Common myeloid progenitor, CD34-positive (primary cell): ENCODE measurements around the gene VAMP1.

Source experiments
- CTCF ChIA-PET: fragments of 350-600 bp; sonication (Branson Sonifier 250); formaldehyde crosslinking; loops from one replicate; lab custom pipeline; 2021; ENCODE audit warnings: antibody characterized with exemption; lab: Charles Lee
- POLR2A ChIA-PET: fragments of 350-600 bp; sonication (Branson Sonifier 250); formaldehyde crosslinking; loops from one replicate; lab custom pipeline; 2021; ENCODE audit warnings: antibody characterized with exemption; lab: Charles Lee
- DNase-seq, 3 donors: peaks; one replicate each; pipeline versions ENCODE4 v3.0.0 to v3.0.0-alpha.2; 2013
- H3K27ac ChIP-seq, 2 experiments: 1 replicate in 1 of 2; 2 replicates in 1 of 2; pipeline ENCODE4 v1.7.0; 2013; ENCODE audit warnings: inconsistent platforms in 2 of 2, low read length in 2 of 2, mild to moderate bottlenecking in 2 of 2, low read depth in 1 of 2, moderate library complexity in 1 of 2; ENCODE audit not compliant: severe bottlenecking in 2 of 2, insufficient read depth in 1 of 2, poor library complexity in 1 of 2
- H3K27me3 ChIP-seq, 5 experiments: replicated peaks in 2 of 5; 1 replicate in 3 of 5; 2 replicates in 2 of 5; pipeline versions ENCODE4 v1.6.1 to v1.7.0; 2013; ENCODE audit warnings: low read length in 4 of 5, mild to moderate bottlenecking in 2 of 5, moderate library complexity in 2 of 5, inconsistent platforms in 1 of 5; ENCODE audit not compliant: insufficient read depth in 5 of 5, control insufficient read depth in 4 of 5
- H3K36me3 ChIP-seq, 4 experiments: 1 replicate in 2 of 4; 2 replicates in 2 of 4; pipeline versions ENCODE4 v1.6.1 to v1.7.0; 2013; ENCODE audit warnings: low read length in 3 of 4, control low read depth in 1 of 4, mild to moderate bottlenecking in 1 of 4; ENCODE audit not compliant: control insufficient read depth in 4 of 4, insufficient read depth in 4 of 4
- H3K4me1 ChIP-seq, 4 experiments: 1 replicate in 3 of 4; 2 replicates in 1 of 4; pipeline versions ENCODE4 v1.6.1 to v1.7.1; 2013; ENCODE audit warnings: low read length in 3 of 4, mild to moderate bottlenecking in 3 of 4, control low read depth in 1 of 4, inconsistent platforms in 1 of 4, moderate library complexity in 1 of 4; ENCODE audit not compliant: control insufficient read depth in 4 of 4, insufficient read depth in 4 of 4; ENCODE audit errors: control extremely low read depth in 1 of 4
- H3K4me3 ChIP-seq, 7 experiments: 1 replicate in 4 of 7; 2 replicates in 3 of 7; pipeline versions ENCODE4 v1.5.1 to v1.7.0; 2013; ENCODE audit warnings: mild to moderate bottlenecking in 7 of 7, low read length in 6 of 7, moderate library complexity in 6 of 7, inconsistent platforms in 2 of 7, low read depth in 2 of 7, control low read depth in 1 of 7; ENCODE audit not compliant: insufficient read depth in 4 of 7, control insufficient read depth in 1 of 7; ENCODE audit errors: extremely low read depth in 1 of 7
- H3K9me3 ChIP-seq, 5 experiments: 1 replicate in 4 of 5; 2 replicates in 1 of 5; pipeline versions ENCODE4 v1.6.1 to v1.7.1; 2013; ENCODE audit warnings: low read length in 4 of 5, mild to moderate bottlenecking in 2 of 5, inconsistent platforms in 1 of 5, low read depth in 1 of 5, moderate library complexity in 1 of 5; ENCODE audit not compliant: control insufficient read depth in 4 of 5, insufficient read depth in 2 of 5; ENCODE audit errors: control extremely low read depth in 1 of 5
- WGBS: methylation state at CpG from one replicate; pipeline ENCODE4 v1.1.5; 2013; ENCODE audit not compliant: insufficient coverage; 5-methylcytosine and 5-hydroxymethylcytosine counted together

VAMP1 gene

GRCh38 chr12:6452944-6453630, 17.4 kb downstream of the VAMP1 start:
- Histone ChIP-seq H3K36me3 (peaks cover 11 to 32% (median 28%) of the 10 kb centered on the region in 4 experiments), H3K27me3 (no peaks in the 10 kb centered on the region), H3K4me3 (peak overlapping the region; percentile 10 to 98 (median 93)), H3K9me3 (no peaks in the 10 kb centered on the region), H3K27ac (peak overlapping the region; percentile 84 to 95), H3K4me1 (peaks cover 5 to 37% (median 29%) of the 10 kb centered on the region in 4 experiments)
- 64% methylated on average over 17 of the region's 17 CpGs for WGBS
- ChIA-PET CTCF (interaction anchor here (1.5 to 3.2 kb wide), 6 partner anchors 9 to 126 kb away, joined by 4 to 34 read pairs (median 16); no protein-coding TSS in a partner anchor), POLR2A (interaction anchor here (0.9 kb wide), 1 partner anchor 10 kb away, joined by 4 read pairs; no protein-coding TSS in a partner anchor)
- DNase-seq, result no peak

DNA sequence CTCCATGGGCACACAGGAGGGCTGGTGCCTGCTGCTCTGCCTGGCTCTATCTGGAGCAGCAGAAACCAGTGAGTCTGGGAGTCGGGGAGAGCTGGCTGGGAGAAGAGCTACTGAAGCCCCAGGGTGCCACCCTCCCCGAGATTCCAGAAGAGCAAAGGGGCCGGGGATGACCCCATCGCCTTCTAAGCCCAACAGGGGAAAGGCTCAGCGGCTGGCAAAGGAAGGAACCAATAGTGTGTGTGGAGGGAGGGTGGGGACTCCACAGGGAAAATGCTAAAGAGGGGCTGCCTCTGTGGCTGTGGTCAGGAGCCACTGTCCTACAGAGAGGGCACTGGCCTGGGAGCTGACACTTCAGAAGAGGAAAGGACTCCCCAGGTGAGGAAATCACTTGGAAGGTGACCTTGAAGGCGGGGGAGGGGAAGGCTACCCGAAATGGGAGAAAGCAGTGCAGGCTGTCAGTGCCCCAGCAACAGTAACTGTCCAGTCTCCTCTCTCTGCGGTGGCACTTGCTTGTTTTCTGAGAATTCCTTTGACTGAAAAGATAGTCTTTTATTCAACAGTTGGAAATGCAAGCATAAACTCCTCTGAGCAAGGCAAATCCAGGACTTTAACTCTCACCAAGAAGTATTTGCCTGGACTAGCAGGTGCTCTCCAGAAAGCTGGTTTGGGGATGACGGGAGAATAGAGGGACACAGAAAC, 18.1 kb downstream of the VAMP1 start:
- H3K27ac ChIP-seq, result peak overlapping the region; percentile 84 to 95
- H3K4me3 ChIP-seq, result peak overlapping the region; percentile 64 to 98 (median 93)
- H3K36me3 ChIP-seq, result peaks cover 7 to 31% (median 23%) of the 10 kb centered on the region in 4 experiments
- H3K27me3 ChIP-seq, result no peaks in the 10 kb centered on the region
- ChIA-PET CTCF (interaction anchor here (1.5 to 3.2 kb wide), 6 partner anchors 10 to 126 kb away, joined by 4 to 34 read pairs (median 17); no protein-coding TSS in a partner anchor), POLR2A (interaction anchor here (0.9 to 1.7 kb wide), 3 partner anchors 9 to 80 kb away, joined by 3 to 15 read pairs (median 4); no protein-coding TSS in a partner anchor)
- peaks cover 5 to 37% (median 29%) of the 10 kb centered on the region in 4 experiments for H3K4me1 ChIP-seq
- H3K9me3 ChIP-seq, result no peaks in the 10 kb centered on the region
- DNase-seq, result no peak
- 11% methylated on average over 8 of the region's 9 CpGs for WGBS

- Histone ChIP-seq H3K36me3 (peaks cover 4 to 28% (median 18%) of the 10 kb centered on the region in 4 experiments), H3K27ac (peak within 1 kb of the TSS; percentile 84 to 95), H3K27me3 (no peaks in the 10 kb centered on the region), H3K9me3 (no peaks in the 10 kb centered on the region), H3K4me3 (peak within 1 kb of the TSS; percentile 64 to 98 (median 93)), H3K4me1 (peaks cover 5 to 31% (median 28%) of the 10 kb centered on the region in 4 experiments)
- ChIA-PET CTCF (interaction anchor here (1.2 to 3.2 kb wide), 7 partner anchors 10 to 27 kb away, joined by 3 to 34 read pairs (median 10); partner anchors contain the start of gene VAMP1), POLR2A (interaction anchor here (0.6 to 1.7 kb wide), 5 partner anchors 8 to 81 kb away, joined by 3 to 15 read pairs (median 3); no protein-coding TSS in a partner anchor)
- WGBS, result 0% methylated on average over 22 of the region's 27 CpGs
- peak; percentile 78 to 92 (median 89) for DNase-seq
Measured at GRCh38 chr12:6451348-6452244, 18.9 kb downstream of the VAMP1 start, which contains the start of gene TAPBPL. Gene TAPBPL (plus strand): TSS chr12:6452042. CDS start chr12:6452249, 207 bp downstream.

DNA sequence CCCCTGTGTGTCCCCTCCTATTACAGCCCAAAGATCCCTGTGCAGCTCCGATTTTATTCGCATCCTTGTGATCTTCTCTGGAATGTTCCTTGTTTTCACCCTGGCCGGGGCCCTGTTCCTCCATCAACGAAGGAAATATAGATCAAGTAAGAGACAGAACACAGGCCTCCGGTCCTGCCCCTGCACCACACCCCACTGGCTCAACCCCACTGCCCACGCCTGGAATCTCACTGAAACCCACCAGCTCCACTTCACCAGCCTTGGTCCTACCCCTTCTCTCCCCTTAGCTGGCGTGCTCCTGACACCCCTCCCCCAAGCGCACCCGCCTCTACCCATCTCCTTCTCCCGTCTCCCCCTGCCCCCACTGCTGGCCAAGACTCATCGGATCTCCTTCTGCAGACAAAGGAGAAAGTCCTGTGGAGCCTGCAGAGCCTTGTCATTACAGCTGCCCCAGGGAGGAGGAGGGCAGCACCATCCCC, 19.6 kb downstream of the VAMP1 start:
- Histone ChIP-seq H3K4me1 (peaks cover 5 to 31% (median 28%) of the 10 kb centered on the region in 4 experiments), H3K9me3 (no peaks in the 10 kb centered on the region), H3K27me3 (no peaks in the 10 kb centered on the region), H3K4me3 (peak overlapping the region; percentile 64 to 98 (median 93)), H3K27ac (peak overlapping the region; percentile 84 to 95), H3K36me3 (peaks cover 4 to 28% (median 17%) of the 10 kb centered on the region in 4 experiments)
- CTCF ChIA-PET, result interaction anchor here (0.8 to 3.2 kb wide), 8 partner anchors 10 to 40 kb away, joined by 3 to 34 read pairs (median 9); partner anchors contain the start of gene VAMP1
- POLR2A ChIA-PET, result interaction anchor here (0.6 to 1.7 kb wide), 3 partner anchors 10 to 15 kb away, joined by 3 to 15 read pairs (median 3); no protein-coding TSS in a partner anchor
- WGBS, result 0% methylated on average over 4 of the region's 11 CpGs
- no peak for DNase-seq

- peaks cover 5 to 33% (median 29%) of the 10 kb centered on the region in 4 experiments for H3K4me1 ChIP-seq
- no peak overlapping the region for H3K27ac ChIP-seq
- CTCF ChIA-PET, result interaction anchor here (0.6 to 3.2 kb wide), 8 partner anchors 9 to 125 kb away, joined by 3 to 34 read pairs (median 9); partner anchors contain the start of gene VAMP1
- no peaks in the 10 kb centered on the region for H3K9me3 ChIP-seq
- POLR2A ChIA-PET, result no interaction called here
- H3K36me3 ChIP-seq, result peaks cover 4 to 26% (median 16%) of the 10 kb centered on the region in 4 experiments
- DNase-seq, result no peak
- 96% methylated on average over 15 of the region's 16 CpGs for WGBS
- H3K27me3 ChIP-seq, result no peaks in the 10 kb centered on the region
- peak overlapping the region in 4 of 7 experiments; percentile 81 to 98 (median 92) for H3K4me3 ChIP-seq
Measured at GRCh38 chr12:6450091-6450868, 20.2 kb downstream of the VAMP1 start.
